HG03342 (cell line): Measurements from ENCODE around the gene FDXR.

Source experiments
- ATAC-seq: cut with Tn5 transposase; IDR thresholded peaks from one replicate; pipeline ENCODE4 v1.9.1; 2021; ENCODE audit warnings: mild to moderate bottlenecking, moderate library complexity; ENCODE audit not compliant: unreplicated experiment

Gene FDXR

DNA sequence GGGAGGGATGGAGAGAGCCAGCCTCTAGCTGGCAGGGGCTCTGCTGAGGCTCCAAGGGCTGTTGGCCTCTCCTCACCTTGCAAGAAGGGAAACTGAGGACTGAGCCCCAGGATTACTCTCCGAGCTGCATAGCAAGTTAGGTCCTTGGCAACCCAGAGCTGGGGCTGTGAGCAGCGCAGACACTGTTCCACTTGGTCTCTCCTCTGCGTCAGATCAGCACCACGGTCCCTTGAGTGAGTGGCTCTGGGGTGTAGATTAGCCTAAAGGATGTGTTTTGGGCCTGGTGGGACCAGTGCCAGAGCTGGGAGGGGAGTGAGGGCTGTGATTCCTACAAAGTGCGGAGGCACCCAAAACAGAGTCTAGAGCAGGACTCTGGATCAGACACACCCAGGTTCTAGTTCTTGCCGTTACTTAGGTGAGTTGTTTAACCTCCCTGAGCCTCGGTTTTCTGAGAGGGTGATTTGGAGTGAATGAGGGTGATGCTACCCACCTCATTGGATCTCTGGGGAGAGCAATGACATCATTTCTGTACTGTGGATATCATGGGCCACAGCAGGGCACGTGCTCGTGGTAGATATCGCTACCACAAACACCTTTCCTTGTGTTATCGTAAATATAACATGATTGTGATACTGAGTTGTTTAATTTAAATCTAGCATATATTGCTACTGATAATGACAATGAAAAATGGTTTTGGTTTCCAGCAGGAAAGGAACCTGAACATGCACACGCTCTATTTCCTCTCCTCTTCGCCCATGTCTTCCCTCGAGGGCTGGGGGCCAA is 28.8 kb upstream of the FDXR start:
- ATAC-seq, result no peak

DNA sequence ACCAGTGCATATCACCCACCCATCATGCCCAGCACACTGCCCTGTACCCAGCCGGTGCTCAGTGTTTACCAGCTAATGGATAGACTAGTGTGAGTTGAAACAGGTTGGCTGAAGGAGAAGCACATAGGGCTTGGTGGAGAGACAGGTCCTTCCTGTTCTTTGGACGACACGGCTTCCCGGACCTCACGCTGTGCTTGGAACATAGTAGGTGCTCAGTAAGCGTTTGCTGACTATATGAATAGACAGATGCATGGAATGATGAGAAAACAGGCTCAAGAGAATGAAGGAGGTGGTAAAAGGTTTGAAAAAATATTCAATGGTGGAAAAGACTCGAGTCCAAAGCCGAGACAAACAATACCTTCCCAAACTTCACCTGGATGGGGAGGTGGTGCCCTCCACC is 27.4 kb upstream of the FDXR start:
- no peak for ATAC-seq

GRCh38 chr17:74898376-74898946 is 25.7 kb upstream of the FDXR start:
- no peak for ATAC-seq

DNA sequence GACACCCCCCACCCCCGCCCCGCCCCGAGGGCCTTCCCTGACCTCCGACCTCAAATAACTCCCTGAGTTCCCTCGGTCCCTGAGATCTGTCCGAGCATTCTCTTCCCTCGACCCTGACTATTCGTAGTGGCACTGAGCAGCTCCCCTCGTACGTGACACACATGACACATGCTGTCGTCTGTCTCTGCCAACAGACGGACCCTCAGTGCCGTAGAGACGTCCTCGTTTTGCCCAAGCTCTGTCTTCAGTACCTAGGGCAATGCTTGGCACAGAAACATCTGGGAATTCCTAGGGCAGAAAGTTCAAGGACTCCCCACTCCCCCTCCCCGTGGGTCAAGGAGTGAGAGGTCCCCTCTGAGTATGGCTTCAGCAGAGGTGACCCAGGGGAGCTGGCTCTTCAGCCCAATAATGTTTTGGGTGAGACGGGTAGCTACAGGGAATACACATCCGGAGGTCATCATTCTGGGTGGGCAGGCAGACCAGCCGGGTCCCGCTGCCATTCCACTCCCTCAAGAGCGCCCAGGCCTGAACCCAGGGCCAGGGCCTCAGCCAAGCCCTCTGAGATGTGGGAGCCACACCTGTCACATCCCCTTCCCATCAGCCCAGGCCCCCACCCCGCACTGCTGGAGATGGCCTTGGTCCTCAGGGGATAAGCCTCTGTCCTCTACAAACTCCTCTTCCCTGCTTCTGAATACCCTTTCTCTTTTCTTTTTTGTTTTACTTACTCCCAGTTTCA is 21.3 kb upstream of the FDXR start:
- ATAC-seq, result no peak

DNA sequence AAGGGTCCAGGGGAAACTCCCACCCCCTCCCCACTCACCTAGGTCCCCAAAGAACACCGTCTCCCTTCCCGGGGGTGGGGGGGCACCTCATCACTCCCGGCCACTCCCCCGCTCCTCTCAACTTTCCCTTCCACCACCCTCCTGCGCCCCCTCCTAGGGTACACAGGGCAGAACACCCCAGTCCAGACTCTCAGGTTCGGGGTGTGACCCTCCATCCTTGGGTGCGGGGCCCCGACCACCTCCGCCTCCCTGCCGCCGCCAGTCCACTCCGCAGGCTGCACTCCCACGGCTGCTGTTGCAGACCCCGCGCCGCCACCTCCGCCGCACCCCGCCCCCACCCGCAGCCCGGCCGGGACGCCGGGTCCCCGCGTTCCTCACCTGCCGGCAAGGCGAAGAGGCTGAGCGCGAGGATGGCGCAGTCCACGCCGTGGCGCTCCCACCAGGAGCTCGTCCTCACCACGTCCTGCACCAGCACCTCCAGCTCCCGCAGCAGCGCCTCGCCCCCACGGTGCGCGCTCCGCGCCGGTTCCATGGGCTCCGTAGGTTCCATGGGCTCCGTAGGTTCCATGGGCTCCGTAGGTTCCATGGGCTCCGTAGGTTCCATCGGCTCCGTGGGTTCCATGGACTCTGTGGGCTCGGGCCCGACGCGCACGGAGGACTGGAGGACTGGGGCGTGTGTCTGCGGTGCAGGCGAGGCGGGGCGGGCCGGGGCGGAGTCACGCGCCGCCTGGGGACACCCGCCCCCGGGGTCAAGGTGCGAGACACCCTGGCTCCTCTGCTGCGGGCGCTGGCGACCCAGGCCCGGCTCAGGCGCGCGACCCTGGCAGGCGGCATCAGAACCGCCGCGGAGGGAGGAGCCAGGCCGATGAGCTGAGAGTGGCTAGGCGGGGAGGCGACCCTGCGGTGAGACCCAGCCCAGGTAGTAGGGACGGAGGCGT is 20.4 kb upstream of the FDXR start, which contains the start of gene FADS6:
FADS6 (minus strand) TSS at position 660 of the 938 bp plus-strand sequence; CDS start at position 622, 38 bp downstream.
- no peak for ATAC-seq

GRCh38 chr17:74892013-74892841 is 19.4 kb upstream of the FDXR start:
- ATAC-seq, result no peak

- ATAC-seq, result no peak
These were observed 17.8 kb upstream of the FDXR start for GRCh38 chr17:74890554-74890953.

DNA sequence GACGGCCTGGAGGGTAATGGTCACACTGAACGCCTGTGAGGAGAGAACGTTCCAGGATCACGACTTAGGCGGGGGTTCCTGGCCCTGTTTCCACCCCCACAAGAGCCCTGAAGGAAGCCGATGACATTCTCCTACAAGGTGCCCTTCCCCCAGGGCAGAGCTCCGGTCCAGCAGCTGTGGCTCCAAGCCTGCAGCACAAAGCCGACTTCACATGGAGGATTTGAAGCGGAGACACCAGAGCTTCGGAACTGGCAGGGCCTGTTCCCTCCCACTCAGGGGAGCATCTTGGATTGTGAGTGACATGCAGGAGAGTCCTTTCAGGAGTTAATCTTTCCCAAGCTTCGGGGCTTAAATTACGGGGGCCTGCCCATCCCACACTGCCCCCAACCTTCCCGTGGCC is 15.7 kb upstream of the FDXR start:
- no peak for ATAC-seq

DNA sequence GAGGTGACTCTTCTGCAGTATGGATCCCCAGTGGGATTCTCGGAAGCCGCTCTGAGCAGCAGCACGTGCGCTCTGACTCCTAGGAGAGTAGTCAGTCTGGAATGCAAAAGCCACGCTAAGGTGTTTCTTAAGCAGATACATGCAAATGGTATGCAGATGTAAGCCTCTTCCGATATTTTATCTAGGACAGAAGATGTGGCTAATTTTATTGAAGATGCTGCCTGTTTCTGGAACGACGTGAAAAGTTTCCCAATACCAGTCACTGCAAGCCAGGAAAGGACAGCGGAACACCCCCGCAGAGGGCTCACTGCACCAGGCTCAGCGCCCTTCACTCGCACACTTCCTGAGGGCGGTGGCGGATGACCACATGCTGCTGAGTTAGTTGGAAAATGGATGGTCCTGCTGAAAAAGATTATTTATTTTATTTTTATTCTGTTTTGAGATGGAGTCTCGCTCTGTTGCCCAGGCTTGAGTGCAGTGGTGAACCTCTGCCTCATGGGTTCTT is 10.5 kb upstream of the FDXR start:
- no peak for ATAC-seq

GRCh38 chr17:74882517-74883240 is 9.9 kb upstream of the FDXR start:
- ATAC-seq, result no peak

- no peak for ATAC-seq
These were observed 8.3 kb upstream of the FDXR start for GRCh38 chr17:74881073-74881472.

DNA sequence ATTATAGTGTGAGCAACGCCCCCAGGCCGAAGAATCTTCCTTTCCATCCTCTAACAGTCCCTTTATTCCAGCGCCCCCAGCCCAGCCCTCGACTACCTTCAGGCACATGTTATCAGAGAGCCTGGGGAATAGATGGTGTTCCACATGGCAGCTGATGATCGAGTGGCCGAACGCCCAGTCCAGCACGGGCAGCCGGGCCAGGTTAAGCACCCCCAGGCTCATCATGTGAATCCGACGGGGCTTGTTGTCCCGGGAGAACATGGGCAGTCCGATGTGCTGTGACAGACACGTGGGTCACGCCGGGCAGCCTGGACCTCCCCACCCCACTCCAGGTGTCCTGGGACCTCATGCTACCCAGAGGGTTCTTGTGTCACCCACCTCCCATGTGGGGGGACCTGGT is 6.5 kb upstream of the FDXR start:
- ATAC-seq, result no peak

DNA sequence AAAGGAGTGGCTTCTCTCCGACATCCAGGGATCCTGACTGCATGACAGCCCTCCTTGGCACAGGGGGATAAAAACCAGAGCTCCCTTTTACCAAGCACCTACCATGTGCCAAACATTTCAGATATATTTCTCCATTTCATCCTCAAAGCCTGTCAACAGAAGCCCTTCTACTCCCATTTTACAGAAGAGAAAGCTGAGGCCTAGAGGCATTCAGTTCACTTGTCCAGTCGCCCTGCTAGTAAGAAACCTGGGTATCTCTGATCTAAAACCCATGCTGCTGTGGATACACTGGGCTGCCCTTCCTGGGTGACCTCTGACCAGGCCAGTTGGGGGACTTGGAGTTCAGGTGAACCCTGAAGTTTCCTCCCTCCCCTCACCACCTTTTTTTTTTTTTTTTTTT is 5.9 kb upstream of the FDXR start:
- ATAC-seq, result no peak

- no peak for ATAC-seq
These were observed 5.1 kb upstream of the FDXR start for GRCh38 chr17:74877592-74878548.

GRCh38 chr17:74875977-74876593 is 3.3 kb upstream of the FDXR start:
- ATAC-seq, result no peak

DNA sequence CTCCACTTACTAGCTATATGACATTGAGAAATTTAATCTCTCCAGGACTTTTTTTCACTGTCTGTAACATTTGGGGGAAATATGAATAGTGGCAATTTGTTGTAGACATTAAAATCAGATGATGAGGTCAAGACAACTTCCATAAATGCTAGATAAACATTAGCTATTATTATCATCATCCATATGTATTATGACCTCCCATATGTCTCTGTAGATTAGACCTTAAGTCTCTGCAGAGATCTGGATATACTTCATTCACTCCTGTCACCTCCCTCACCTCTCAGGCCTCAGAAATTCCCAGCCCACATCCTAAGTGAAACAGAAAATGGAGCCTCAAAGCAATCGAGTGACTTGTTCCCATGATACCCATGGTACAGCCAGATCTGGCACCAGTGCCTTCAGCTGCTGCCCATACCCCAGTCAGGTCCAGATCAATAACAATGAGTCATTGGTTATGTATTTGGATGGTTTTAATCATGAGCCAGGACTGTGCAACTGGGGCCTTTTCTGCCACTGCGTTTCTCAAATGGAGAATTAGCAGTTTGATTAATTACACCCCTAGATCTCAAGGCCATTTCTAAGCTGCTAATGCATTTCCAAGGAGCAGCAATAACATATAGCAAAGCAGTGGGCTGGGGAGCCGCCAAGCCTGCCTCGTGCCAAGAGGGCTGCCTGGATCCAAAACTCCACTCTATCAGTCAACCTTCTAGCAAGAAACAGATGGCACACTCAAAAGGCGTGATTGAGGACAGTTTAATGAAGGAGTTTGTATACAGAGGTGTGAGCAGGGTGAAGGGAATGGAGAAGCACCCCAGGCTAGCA is 2.6 kb upstream of the FDXR start:
- no peak for ATAC-seq

DNA sequence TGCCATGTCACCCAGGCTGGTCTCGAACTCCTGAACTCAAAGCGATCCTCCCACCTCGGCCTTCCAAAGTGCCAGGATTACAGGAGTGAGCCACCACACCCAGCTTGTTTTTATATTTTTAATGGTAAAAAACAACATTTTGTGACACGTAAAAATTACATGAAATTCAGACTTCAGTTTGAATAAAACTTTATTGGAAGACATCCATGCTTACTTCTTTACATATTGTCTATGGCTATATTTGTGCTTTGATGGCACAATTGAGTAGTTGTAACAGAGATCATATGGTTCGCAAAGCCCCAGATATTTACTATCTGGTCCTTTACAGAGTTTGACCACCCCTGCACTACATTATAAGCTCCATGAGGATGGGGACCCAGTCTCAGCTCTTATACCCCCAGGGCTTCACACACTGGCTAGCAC is 1.8 kb upstream of the FDXR start:
- ATAC-seq, result no peak
